Lower lobe of right lung (tissue), 2 donors: ENCODE measurements around the gene TRPC3. TPM values are rescaled to one million over a fixed set of nuclear protein-coding genes. Genes with fewer than 3 reads are reported as not detected.

Experiments used
- ATAC-seq, 2 donors: fragments of 200-7000 bp; cut with Tn5 transposase; one replicate each; pipeline ENCODE4 v1.9.1; 2020 to 2022; ENCODE audit warnings: mild to moderate bottlenecking in 2 of 2, moderate library complexity in 2 of 2
- DNase-seq: peaks from one replicate; pipeline ENCODE4 v3.0.0-alpha.2; 2020
- H3K27ac ChIP-seq: fragments of 200-600 bp; one replicate; pipeline ENCODE4 v1.8.0; 2022
- H3K27me3 ChIP-seq: fragments of 200-600 bp; one replicate; pipeline ENCODE4 v1.8.0; 2022; ENCODE audit warnings: low read depth
- H3K36me3 ChIP-seq: fragments of 200-600 bp; one replicate; pipeline ENCODE4 v1.8.0; 2022; ENCODE audit warnings: mild to moderate bottlenecking
- H3K4me1 ChIP-seq: fragments of 200-600 bp; one replicate; pipeline ENCODE4 v1.8.0; 2022
- H3K4me3 ChIP-seq: fragments of 200-600 bp; one replicate; pipeline ENCODE4 v1.8.0; 2022; ENCODE audit warnings: mild to moderate bottlenecking
- H3K9me3 ChIP-seq: fragments of 200-600 bp; one replicate; pipeline ENCODE4 v1.8.0; 2022
- CTCF ChIP-seq: fragments of 200-600 bp; IDR thresholded peaks from one replicate; pipeline ENCODE4 v1.8.0; 2022; ENCODE audit warnings: antibody characterized with exemption, mild to moderate bottlenecking
- intact Hi-C: fragments of 100-400 bp; cut with DNase I; formaldehyde crosslinking; loops from one replicate; pipeline ENCODE4 v1.11.0; 2022
- total RNA-seq: library from RNA; stranded (reverse); fragmentation: NEBNext Ultra II Directional; extraction: Animal tissue kit (Norgen Biotek cat#: 25700); gene quantifications from one replicate; pipeline ENCODE4 v1.2.1, GENCODE V29; 2021
- donor health status: DM: no; HTN: yes; CAD: no; lungs with severe emphysema.

TRPC3 gene
- total RNA-seq, 1 donor from 2014 or later = 1.7 TPM

- no peak overlapping the region for H3K27ac ChIP-seq
- H3K4me1 ChIP-seq = peaks cover 3% of the 10 kb centered on the region
- no peak for TF ChIP-seq CTCF
- no peaks in the 10 kb centered on the region for H3K27me3 ChIP-seq
- DNase-seq (no peak), ATAC-seq (no peak)
- intact Hi-C loops = no loop called here
- no peak overlapping the region for H3K4me3 ChIP-seq
- H3K9me3 ChIP-seq = no peaks in the 10 kb centered on the region
- H3K36me3 ChIP-seq = peaks cover 44% of the 10 kb centered on the region
Measured at GRCh38 chr4:121863799-121864198, 88.1 kb downstream of the TRPC3 start.

DNA sequence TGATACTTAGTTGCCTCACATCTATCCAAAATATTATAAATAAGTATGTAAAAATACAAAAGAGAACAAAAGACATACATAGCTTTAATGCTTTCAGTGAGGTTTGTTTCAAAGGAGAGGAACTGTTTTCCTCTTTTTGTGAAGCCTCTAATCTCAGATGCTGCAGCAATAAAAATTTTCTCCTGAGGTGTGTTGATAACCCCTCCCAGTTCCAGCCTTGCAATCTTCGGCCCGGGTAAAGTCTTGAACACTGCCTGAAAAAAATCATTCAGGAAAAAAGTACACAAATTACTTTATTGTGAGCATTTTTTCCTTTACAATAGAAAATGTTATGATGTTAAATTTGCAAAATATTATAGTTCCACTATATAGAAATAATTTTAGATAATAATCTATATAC is 90.4 kb downstream of the TRPC3 start:
- no peak for TF ChIP-seq CTCF

DNA sequence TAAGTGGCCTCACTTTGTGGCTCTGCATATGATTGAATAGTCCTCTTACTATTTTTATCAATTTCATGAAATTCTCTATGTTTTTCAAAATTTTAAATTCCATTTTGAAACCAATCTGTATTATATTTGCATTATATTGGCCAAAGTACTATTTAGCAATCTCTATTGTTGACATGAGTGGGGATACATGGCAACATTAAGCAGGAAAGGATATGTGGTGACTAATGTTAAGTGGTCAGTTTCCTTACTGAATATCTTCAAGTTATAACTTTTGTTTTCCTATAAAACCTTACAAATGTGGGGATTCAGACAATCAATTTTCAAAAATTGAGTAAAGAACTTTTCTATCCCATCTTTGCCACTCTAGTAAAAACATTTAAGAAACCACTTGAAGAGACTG is 91.7 kb downstream of the TRPC3 start:
- Histone ChIP-seq H3K4me1 (no peaks in the 10 kb centered on the region), H3K36me3 (peaks cover 52% of the 10 kb centered on the region), H3K27me3 (no peaks in the 10 kb centered on the region), H3K4me3 (no peak overlapping the region), H3K27ac (no peak overlapping the region), H3K9me3 (no peaks in the 10 kb centered on the region)
- no peak for TF ChIP-seq CTCF
- intact Hi-C loops = no loop called here
- ATAC-seq = no peak
- no peak for DNase-seq

More for the DNA sequence above, 90.4 kb downstream of the TRPC3 start:
- Histone ChIP-seq H3K27me3 (no peaks in the 10 kb centered on the region), H3K9me3 (no peaks in the 10 kb centered on the region), H3K4me1 (no peaks in the 10 kb centered on the region), H3K4me3 (no peak overlapping the region), H3K36me3 (peaks cover 56% of the 10 kb centered on the region), H3K27ac (no peak overlapping the region)
- intact Hi-C loops = no loop called here
- DNase-seq (no peak), ATAC-seq (no peak)

DNA sequence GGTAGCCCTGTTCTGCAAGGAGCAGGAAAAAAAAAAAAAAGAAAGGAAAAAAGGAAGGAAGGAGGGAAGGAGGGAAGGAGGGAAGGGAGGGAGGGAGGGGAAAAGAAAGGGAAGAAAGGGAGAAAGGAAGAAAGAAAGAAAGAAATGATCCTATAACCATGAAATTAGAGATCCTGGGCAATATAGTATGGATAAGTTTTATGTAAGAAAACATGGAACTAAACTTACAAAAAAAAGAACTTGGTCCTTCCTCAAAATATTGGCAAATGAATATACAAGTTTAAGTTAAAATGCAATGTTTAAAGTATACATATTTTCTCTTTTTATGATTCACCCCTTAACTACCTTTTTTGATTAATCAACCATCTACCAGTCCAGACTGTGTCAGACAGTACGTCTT is 100.5 kb downstream of the TRPC3 start:
- TF ChIP-seq CTCF = no peak
- H3K36me3 ChIP-seq = peaks cover 33% of the 10 kb centered on the region
- ATAC-seq (no peak), DNase-seq (no peak)
- H3K27ac ChIP-seq = no peak overlapping the region
- intact Hi-C loops = no loop called here
- H3K9me3 ChIP-seq = no peaks in the 10 kb centered on the region
- H3K4me1 ChIP-seq = no peaks in the 10 kb centered on the region
- H3K4me3 ChIP-seq = no peak overlapping the region
- no peaks in the 10 kb centered on the region for H3K27me3 ChIP-seq

GRCh38 chr4:121846662-121847061 is 105.2 kb downstream of the TRPC3 start:
- no peaks in the 10 kb centered on the region for H3K9me3 ChIP-seq
- no peak overlapping the region for H3K4me3 ChIP-seq
- H3K27me3 ChIP-seq = no peaks in the 10 kb centered on the region
- H3K4me1 ChIP-seq = no peaks in the 10 kb centered on the region
- H3K36me3 ChIP-seq = peaks cover 63% of the 10 kb centered on the region
- TF ChIP-seq CTCF = no peak
- no peak for ATAC-seq
- DNase-seq = no peak
- no peak overlapping the region for H3K27ac ChIP-seq
- intact Hi-C loops = no loop called here

DNA sequence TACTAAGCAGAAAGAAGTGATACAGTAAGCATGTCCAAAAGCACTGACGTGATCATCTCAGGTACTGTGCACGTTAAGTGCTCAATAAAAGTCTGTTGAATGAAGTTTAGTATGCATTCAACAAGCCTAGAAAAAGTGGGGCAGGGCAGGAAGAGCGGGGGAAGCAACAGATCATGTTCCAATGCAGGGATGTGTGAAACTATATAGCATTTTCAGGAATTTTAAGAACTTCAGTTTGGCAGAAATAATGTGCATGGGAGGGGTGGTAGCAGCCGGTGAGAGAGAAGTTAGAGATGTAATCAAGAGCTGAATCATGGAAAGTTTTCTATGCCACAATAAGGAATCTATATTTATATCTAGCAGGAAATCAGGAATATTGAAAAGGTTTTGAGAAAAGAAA is 109.0 kb downstream of the TRPC3 start:
- Histone ChIP-seq H3K27ac (no peak overlapping the region), H3K4me3 (no peak overlapping the region), H3K4me1 (no peaks in the 10 kb centered on the region), H3K27me3 (no peaks in the 10 kb centered on the region), H3K36me3 (peaks cover 57% of the 10 kb centered on the region), H3K9me3 (no peaks in the 10 kb centered on the region)
- no peak for DNase-seq
- intact Hi-C loops = no loop called here
- no peak for TF ChIP-seq CTCF
- ATAC-seq = no peak
